Measurements from ENCODE around the gene GRK6.
"Not testable (repeated sequence)": the region's sequence is repeated elsewhere in the genome, so short reads cannot be mapped to it uniquely, and the experiment has no call there.

The GRK6 gene

GRCh38 chr5:177472460-177473442 lies 46.3 kb downstream of the GRK6 start:
- peak; percentile 58 for DNase-seq

GRCh38 chr5:177473443-177474001 lies 47.0 kb downstream of the GRK6 start, which contains the start of gene DBN1:
Gene DBN1, minus strand, starts transcription at chr5:177473634. Its CDS starts 113 bp downstream, at chr5:177473521.
- DNase-seq = peak; percentile 33

- no peak for DNase-seq
These were observed 47.6 kb downstream of the GRK6 start for GRCh38 chr5:177474002-177474476.

- no peak for DNase-seq
These were observed 48.5 kb downstream of the GRK6 start for GRCh38 chr5:177474846-177475562.

- DNase-seq = no peak
These were observed 49.3 kb downstream of the GRK6 start for GRCh38 chr5:177475563-177476427.

GRCh38 chr5:177476531-177477233 lies 50.2 kb downstream of the GRK6 start:
- DNase-seq = no peak

- DNase-seq = no peak
These were observed 51.4 kb downstream of the GRK6 start for GRCh38 chr5:177477701-177478477.

GRCh38 chr5:177478711-177479646 lies 52.5 kb downstream of the GRK6 start:
- peak; percentile 46 for DNase-seq

- DNase-seq = no peak
These were observed 53.3 kb downstream of the GRK6 start for GRCh38 chr5:177479774-177480173.

GRCh38 chr5:177482359-177482795 lies 55.9 kb downstream of the GRK6 start:
- no peak for DNase-seq

GRCh38 chr5:177483042-177483441 lies 56.6 kb downstream of the GRK6 start:
- no peak for DNase-seq

GRCh38 chr5:177483994-177484901 lies 57.8 kb downstream of the GRK6 start:
- no peak for DNase-seq

GRCh38 chr5:177484902-177485549 lies 58.5 kb downstream of the GRK6 start:
- DNase-seq = no peak

- DNase-seq = not testable (repeated sequence)
These were observed 59.3 kb downstream of the GRK6 start for GRCh38 chr5:177485753-177486152.

- DNase-seq = no peak
These were observed 59.8 kb downstream of the GRK6 start for GRCh38 chr5:177486256-177486655.

- DNase-seq = no peak
These were observed 60.7 kb downstream of the GRK6 start for GRCh38 chr5:177487144-177487543.

- DNase-seq = no peak
These were observed 61.5 kb downstream of the GRK6 start for GRCh38 chr5:177487975-177488374.
